Activated T-helper 9 cell treated with anti-CD3 and anti-CD28 coated beads, Interleukin-2, amount 50 U/mL, for 16 hours (primary cell): ENCODE data around the gene CAMK2G.
"Not testable (repeated sequence)": the region's sequence is repeated elsewhere in the genome, so short reads cannot be mapped to it uniquely, and the experiment has no call there.

Source experiments
- DNase-seq: peaks from one replicate; pipeline ENCODE4 v3.0.0-alpha.2; 2020; ENCODE audit warnings: low read depth

Gene CAMK2G

GRCh38 chr10:73874267-73875138 lies at the start of gene CAMK2G:
TSS of gene CAMK2G (minus strand) at chr10:73874555. CDS start at chr10:73874461, 94 bp downstream.
- peak; percentile 73 for DNase-seq

DNA sequence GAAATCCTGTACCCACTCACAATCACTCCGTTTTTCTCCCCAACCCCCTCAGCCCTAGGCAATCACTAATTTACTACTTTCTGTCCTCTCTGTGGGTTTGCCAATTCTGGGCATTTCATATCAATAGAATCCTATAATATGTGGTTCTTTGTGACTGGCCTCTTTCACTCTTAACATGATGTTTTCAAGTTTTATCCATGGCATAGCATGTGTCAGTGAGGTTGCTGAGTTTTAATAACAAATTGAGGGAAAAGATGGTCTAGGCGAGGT lies 48.4 kb upstream of the CAMK2G start:
- DNase-seq = no peak

DNA sequence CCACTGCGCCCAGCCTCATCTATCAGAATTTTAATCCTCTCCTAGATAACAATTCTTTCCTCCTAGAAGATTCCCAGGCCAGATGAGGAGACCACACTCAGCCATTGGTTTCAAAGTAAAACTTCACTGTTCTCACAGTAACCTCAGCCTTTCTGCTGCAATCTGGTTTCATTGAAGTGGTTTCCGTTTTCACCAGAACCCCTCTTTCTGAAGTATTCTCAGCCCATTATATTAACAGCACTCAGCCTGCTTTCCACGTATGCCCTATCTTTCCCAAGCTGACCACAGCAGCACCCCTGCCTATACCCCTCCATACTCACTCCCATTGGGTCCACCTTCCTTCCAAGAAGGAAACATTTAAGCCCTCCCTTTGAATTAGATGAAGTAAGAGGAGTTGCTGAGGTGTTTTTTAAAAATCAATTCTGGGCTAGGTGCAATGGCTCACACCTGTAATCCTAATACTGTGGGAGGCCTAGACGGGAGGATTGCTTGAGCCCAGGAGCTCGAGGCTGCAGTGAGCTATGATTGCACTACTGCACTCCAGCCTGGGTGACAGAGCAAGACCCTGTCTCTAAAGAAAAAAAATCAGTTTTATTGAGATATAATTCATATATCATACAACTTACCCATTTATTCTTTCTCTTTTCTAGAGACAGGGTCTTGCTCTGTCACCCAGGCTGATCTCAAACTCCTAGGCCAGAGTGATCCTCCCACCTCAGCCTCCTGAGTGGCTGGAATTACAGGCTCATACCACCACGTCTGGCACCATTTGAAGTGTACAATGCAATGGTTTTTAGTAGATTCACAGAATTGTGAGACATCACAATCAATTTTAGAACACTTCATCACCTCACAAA lies 47.9 kb upstream of the CAMK2G start:
- DNase-seq = no peak

- DNase-seq = no peak
These were observed 45.7 kb upstream of the CAMK2G start for GRCh38 chr10:73920089-73920488.

DNA sequence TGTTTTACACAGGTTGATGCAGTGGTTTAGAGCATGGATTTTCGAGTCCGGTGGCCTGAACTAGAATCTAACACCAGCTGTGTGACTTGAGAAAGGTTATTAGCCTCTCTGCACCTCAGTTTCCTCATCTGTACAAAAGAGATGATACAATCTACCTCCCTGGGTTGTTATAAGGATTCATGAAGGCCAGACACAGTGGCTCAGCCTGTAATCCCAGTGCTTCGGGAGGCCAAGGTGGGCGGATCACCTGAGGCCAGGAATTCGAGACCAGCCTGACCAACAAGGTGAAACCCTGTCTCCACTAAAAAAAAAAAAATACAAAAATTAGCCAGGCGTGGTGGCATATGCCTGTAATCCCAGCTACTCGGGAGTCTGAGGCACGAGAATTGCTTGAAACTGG lies 45.1 kb upstream of the CAMK2G start:
- not testable (repeated sequence) for DNase-seq

DNA sequence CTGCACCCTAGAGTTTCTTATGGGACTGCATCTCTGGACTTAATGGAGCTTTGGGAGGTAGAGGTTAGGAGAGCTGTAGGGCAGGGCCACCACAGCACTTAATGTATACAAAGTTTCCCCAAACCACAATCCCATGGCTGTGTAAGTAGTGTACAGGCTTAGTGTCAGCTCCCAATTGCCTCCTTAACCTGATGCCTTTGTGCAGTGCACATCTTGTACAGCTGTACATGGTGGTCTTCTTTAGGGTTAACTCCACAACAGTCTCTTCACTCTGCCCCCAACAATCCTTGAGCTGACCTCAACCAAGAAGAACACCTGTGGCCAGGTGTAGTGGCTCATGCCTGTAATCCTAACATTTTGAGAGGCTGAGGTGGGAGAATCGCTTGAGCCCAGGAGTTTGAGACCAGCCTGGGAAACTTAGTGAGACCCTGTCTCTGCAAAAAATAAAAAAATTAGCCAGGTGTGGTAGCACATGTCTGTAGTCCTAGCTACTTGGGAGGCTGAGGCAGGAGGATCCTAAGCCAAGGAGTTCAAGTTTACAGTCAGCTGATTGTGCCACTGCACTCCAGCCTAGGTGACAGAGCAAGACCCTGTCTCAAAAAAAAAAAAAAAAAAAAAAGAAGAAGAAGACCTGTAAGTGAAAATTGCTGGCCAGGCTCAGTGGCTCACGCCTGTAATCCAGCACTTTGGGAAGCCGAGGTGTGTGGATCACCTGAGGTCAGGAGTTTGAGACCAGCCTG lies 43.4 kb upstream of the CAMK2G start:
- DNase-seq = no peak

DNA sequence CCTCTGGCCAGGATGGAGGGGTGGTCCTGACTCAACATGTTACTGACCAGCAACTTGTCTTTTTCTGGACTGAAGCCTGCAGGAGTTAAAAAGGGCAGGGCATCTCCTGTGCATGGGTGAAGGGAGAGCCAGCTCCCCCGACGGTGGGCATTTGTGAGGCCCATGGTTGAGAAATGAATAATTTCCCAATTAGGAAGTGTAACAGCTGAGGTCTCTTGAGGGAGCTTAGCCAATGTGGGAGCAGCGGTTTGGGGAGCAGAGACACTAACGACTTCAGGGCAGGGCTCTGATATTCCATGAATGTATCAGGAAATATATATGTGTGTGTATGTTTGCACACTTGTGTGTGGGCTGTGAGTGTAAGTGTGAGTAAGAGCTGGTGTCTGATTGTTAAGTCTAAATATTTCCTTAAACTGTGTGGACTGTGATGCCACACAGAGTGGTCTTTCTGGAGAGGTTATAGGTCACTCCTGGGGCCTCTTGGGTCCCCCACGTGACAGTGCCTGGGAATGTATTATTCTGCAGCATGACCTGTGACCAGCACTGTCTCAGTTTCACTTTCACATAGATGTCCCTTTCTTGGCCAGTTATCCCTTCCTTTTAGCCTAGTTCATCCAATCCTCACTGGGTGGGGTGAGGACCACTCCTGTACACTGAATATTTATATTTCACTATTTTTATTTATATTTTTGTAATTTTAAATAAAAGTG lies 42.6 kb upstream of the CAMK2G start:
- no peak for DNase-seq

DNA sequence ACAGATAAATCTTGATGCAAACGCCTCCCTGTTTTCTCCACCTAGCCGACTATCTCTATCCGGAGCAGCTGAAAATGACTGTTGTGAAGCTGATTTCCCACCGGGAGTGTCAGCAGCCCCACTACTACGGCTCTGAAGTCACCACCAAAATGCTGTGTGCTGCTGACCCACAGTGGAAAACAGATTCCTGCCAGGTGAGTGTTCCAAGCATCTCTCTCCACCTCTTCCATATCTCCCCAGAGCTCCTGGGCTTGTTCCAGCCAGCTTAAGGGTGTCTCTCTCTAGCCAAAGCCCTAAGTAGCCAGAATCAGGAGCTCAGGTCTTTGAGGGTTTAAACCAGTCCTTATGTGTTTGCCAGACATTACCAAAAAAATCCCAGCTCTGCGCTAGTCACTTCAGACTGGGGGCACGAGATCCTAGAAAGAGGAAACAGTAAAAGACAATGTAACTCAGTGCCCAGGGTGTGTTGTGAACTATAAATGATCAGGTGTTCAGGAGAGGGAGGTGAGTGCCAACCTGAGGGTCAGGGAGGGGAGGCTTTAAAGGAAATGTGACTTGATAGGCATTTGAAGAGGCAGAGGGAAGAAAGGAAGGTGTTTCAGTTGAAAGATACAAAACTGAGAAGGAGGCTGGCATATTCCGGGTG lies 41.0 kb upstream of the CAMK2G start:
- no peak for DNase-seq

DNA sequence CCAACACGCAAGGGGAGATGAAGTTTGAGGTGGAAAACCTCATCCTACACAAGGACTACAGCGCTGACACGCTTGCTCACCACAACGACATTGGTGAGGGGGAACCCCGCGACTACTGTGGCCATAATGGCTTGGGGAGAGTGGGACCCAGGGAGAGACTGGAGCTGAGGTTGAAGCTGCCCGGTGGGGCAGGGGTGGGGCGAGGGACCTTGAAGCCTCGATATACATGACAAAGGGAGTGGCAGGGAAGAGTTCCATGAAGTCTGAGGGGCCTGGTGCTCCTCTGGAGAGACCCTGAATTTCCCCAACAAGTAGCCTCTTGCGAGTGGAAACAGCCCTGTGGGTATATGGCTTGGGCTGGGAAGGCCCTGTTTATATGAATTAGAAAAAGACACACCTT lies 39.7 kb upstream of the CAMK2G start:
- no peak for DNase-seq

DNA sequence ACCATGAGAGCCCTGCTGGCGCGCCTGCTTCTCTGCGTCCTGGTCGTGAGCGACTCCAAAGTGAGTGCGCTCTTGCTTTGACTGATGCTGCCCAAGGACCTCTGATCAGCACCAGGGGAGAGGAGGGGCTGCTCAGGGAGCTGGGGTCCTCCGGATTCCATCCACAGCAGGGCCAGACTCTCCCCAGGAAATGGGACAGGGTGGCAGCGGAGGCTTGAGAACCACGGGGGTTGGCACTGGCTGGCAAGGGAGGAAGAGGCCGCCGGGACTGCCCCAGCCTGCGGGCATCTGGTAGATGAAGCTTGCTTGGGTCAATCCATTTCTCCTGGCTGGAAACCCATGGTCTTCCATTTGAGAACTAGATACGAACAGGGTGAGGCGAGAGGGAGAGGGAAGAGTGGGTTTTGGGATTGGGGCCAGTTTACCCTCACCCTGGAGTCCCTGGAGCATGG lies 37.2 kb upstream of the CAMK2G start:
- peak; percentile 12 for DNase-seq

- peak; percentile 21 for DNase-seq
These were observed 36.6 kb upstream of the CAMK2G start, which contains the start of gene PLAU for GRCh38 chr10:73910764-73911552. TSS of gene PLAU (plus strand) at chr10:73911132. CDS start at chr10:73911556, 424 bp downstream.

- no peak for DNase-seq
These were observed 36.0 kb upstream of the CAMK2G start for GRCh38 chr10:73910401-73910763.

DNA sequence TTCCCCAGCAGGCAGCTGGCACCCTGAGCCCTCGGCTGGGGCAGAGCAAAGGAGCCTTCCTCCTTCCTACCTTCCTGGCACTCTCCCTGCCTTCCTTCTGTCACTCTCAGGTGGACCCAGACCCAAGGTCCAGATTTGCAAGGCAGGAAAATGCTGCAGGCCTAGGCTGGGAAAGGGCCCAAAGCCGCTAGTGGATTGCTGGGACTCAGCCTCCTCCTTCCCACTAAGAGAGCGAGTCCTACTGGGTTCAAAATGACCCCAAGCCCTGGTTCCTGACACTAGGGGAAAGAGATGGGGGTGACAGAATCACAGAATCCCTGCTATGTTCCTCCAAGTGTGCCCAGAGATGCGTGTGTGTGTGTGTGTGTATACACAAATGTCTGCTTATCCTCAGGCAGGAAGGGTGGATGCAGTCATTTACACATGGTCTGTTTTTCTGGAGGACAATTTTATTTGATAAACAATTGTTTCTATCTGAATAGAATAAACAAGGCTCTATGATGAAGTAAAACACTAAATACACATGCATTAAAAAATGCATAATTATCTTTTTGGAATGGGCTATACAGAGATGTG lies 35.3 kb upstream of the CAMK2G start:
- DNase-seq = no peak

GRCh38 chr10:73908853-73909539 lies 34.6 kb upstream of the CAMK2G start:
- DNase-seq = peak; percentile 55

DNA sequence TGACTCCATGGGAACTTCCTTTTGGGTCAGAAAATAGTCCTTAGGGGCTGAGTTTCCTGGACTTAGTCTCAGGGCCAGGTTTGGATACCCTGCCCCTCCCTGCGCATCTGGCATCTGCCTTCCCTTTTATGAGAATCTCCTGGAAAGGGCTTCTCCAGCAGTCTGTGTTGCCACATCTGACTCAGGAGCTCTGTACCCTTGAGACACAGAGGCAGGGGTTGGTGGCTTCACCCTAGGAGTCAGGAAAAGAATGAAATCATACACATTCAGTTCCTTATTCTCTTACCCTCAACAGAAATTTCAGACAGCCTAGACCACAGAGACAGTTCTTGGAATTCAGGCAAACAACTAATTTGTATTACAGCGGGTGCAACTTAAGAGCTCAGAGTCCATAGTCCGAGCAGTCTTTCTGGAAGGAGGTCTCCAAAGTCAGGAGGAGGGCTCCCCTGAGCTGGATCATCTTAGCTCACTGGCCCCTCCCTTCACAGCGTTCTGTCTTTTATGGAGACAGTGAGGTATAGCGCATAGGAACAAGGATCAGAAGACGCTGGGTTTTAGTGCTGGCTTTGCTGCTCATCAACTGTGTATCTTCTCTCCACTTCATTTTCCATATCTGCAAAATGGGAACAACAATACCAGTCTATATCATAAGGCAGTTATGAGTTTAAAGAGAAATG lies 33.6 kb upstream of the CAMK2G start:
- no peak for DNase-seq

DNA sequence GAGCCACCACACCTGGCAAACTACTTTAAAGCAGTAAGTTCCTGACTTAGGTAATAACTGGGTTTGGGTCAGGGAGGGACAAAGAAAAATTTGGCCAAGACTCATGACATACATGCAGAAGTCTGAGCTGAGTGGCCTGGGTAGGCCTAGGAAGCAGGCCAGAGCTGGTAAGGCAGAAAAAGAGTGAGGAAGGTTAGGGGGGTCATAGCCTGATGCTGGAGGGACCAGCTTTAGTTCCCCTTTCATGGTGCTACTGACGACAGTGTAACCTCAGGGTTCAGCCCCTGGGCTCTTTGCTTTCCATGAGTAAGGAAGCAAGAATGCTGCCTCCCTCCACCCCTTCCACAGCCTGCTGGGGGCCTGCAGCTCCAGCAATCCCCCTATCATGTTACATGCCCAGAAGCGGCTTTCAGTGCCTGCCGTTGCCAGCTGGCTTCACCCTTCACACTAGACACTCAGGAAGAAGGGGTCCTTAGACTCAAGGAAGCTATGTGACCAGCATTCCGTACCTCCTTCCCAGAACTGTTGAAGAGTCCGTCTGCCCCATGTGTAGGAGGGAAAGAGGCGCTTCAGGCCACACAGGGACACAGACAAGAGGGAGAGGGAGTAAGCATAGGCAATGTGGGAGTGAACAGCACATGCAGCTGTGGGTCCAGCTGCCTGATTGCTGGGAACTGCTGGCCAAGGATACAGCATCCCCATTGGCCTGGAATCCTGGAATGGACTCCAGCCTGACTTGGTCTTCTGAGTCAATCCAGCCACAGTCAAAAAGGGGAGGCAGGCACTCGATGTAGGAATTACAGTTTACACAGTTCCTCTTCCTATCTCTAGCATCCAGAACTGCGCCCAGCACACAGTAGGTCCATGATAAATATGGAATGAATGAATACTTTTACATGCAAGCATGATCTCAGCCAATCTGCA lies 32.4 kb upstream of the CAMK2G start:
- DNase-seq = no peak

DNA sequence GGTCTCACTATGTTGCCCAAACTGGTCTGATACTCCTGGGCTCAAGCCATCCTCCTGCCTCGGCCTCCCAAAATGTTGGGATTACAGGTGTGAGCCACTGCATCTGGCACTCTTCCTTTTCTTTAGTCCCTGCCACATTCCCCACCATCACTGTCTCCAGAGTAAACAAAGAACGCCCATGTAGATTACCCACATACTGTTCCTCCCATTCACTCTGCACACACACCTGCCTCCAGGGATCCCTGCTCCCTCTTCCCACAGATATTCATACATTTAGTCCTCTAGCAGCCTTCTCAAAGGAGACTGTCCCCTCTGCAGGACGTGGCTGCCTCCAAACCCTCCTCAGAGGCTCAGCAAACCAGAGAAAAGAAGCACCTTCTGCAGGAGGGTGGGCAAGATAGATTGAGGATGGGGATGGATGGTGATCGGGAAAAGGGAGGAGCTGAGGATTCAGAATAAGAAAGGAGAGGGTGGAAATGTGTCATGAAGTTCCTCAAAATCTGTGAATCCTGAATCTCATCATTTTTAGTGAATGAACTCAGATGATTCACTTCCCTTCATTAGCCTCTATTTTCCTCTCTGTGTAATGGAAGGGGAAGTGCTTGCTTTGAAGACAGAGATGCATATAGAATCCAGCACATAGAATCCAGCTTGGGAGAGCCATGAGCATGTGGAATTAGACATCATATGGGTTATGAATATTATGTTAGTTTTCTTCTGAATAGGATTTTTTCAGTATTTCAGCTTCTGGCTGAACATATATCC lies 31.1 kb upstream of the CAMK2G start:
- no peak for DNase-seq
